ENCODE measurements around the gene C1orf50. TPM values are rescaled to one million over a fixed set of nuclear protein-coding genes. Genes with fewer than 3 reads are reported as not detected.

The C1orf50 gene
- total RNA-seq, 1 experiment from 2014 or later = 7.7 TPM

DNA sequence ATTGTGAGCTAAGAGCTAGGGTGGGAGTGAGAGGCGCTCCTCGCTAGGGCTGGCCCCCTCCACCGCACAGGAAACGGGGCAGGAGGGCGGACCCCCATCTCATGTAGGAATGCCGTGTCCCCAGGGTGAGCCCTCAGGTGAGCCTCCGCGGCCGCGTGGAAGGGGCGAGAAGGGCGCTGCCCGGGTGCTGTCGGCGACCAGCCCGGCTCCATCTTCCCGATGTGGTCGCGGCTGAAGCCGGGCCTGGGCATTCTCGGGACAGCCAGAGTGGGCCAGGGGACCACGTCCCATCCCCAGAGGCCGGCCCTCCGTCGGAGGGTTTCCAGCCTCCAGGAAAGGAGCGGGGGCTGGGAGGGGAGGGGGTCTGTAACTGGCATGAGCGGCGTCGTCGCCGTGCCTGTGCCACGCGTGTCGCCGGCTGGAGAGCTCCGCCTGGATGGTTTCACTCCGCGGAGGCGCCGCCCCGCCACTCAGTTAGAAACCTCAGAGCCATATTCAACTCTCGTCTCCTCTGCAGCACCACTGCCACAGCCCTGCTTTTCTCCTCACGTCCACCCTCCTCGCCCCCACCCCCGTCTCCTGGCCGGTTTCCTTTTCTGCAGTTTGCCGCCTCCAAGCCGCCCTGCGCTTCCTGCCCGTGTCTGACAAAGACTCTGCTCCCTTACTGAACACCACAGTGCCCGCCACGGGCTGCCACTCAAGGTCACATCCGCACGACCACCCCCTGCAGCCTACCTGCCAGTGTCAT, 18.1 kb downstream of the C1orf50 start, which contains the start of gene TMEM269:
Gene TMEM269, plus strand, starts transcription at position 46 of the 748 bp plus-strand sequence. CDS start 4,903 bp downstream, outside the sequence.
- Histone ChIP-seq H2AK5ac (ENCODE audit: insufficient read length, low read length) (no peak within 1 kb of the TSS), H3K4ac (ENCODE audit: low read depth, low read length) (no peak within 1 kb of the TSS), H4K8ac (replicated peaks; ENCODE audit: insufficient read length, low read depth, low read length) (no peak within 1 kb of the TSS), H3K9ac (ENCODE audit: extremely low read depth, insufficient read length, low read length) (no peak within 1 kb of the TSS), H3K9me3 (ENCODE audit: control insufficient read depth, low read depth, low read length) (no peaks in the 10 kb centered on the region), H3T11ph (ENCODE audit: low read length) (no peak within 1 kb of the TSS), H3K14ac (ENCODE audit: insufficient read depth, low read length) (peak within 1 kb of the TSS; percentile 67; the same call in 1 of the 2 replicates), H2BK15ac (ENCODE audit: low read depth, low read length) (no peak within 1 kb of the TSS), H3K4me1 (ENCODE audit: insufficient read depth, low read length) (no peaks in the 10 kb centered on the region), H3K4me2 (ENCODE audit: insufficient read depth, insufficient read length, low read length) (no peak within 1 kb of the TSS), H3K79me1 (ENCODE audit: insufficient read depth, low read depth, low read length, poor library complexity, severe bottlenecking) (no peaks in the 10 kb centered on the region), H3K18ac (ENCODE audit: insufficient read length, low read depth, low read length) (no peak within 1 kb of the TSS), H2BK12ac (ENCODE audit: insufficient read length, low read depth, low read length) (no peak within 1 kb of the TSS), H4K91ac (ENCODE audit: insufficient read length, low read depth, low read length) (no peak within 1 kb of the TSS), H3K79me2 (ENCODE audit: insufficient read depth, low read length) (no peaks in the 10 kb centered on the region), H3K23ac (ENCODE audit: insufficient read length, low read depth, low read length) (no peak within 1 kb of the TSS), H3K56ac (ENCODE audit: insufficient read length, low read depth, low read length) (no peak within 1 kb of the TSS), H2BK20ac (ENCODE audit: low read depth, low read length, poor library complexity, severe bottlenecking) (no peak within 1 kb of the TSS), H4K20me1 (ENCODE audit: control insufficient read depth, insufficient read depth, insufficient read length) (no peaks in the 10 kb centered on the region), H3K27ac (ENCODE audit: insufficient read length, low read depth, low read length) (no peak within 1 kb of the TSS), H2BK5ac (ENCODE audit: insufficient read length, low read length) (no peak within 1 kb of the TSS), H3K23me2 (ENCODE audit: insufficient read length, low read depth, low read length, poor library complexity, severe bottlenecking) (no peaks in the 10 kb centered on the region), H2AFZ (ENCODE audit: low read length) (no peak within 1 kb of the TSS), H4K5ac (ENCODE audit: insufficient read length, low read depth, low read length) (no peak within 1 kb of the TSS), H2BK120ac (ENCODE audit: low read depth, low read length, poor library complexity, severe bottlenecking) (no peak within 1 kb of the TSS), H3K27me3 (ENCODE audit: insufficient read depth, low read length) (no peaks in the 10 kb centered on the region)
- no peak for DNase-seq
- peaks cover 11 to 35% (median 21%) of the 10 kb centered on the region in 3 experiments for H3K36me3 Mint-ChIP-seq (ENCODE audit: insufficient read depth in 1 of 3, low read depth in 3 of 3)
- H3K4me1 Mint-ChIP-seq = peaks cover 10% of the 10 kb centered on the region in 2 experiments
- no peaks in the 10 kb centered on the region for H3K9me3 Mint-ChIP-seq
- peak within 1 kb of the TSS; percentile 20 to 85 (median 26); a peak in 5 of 7 replicates for H3K27ac Mint-ChIP-seq
- WGBS (ENCODE audit: extremely low coverage, insufficient read length, low lambda C conversion rate) = no CpG with 5 or more reads among the region's 54 CpGs
- TF ChIP-seq, protein P1, sequence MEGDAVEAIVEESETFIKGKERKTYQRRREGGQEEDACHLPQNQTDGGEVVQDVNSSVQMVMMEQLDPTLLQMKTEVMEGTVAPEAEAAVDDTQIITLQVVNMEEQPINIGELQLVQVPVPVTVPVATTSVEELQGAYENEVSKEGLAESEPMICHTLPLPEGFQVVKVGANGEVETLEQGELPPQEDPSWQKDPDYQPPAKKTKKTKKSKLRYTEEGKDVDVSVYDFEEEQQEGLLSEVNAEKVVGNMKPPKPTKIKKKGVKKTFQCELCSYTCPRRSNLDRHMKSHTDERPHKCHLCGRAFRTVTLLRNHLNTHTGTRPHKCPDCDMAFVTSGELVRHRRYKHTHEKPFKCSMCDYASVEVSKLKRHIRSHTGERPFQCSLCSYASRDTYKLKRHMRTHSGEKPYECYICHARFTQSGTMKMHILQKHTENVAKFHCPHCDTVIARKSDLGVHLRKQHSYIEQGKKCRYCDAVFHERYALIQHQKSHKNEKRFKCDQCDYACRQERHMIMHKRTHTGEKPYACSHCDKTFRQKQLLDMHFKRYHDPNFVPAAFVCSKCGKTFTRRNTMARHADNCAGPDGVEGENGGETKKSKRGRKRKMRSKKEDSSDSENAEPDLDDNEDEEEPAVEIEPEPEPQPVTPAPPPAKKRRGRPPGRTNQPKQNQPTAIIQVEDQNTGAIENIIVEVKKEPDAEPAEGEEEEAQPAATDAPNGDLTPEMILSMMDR (conservative IDR thresholded peaks at IDR 0.05) = no peak
- H3K4me3 Mint-ChIP-seq = no peak within 1 kb of the TSS; a peak in 1 of 5 replicates
- no peaks in the 10 kb centered on the region; the same call in 1 of the 2 replicates for H3K27me3 Mint-ChIP-seq (ENCODE audit: low read depth)
